ENCODE results near the gene FLNC.

Gene FLNC

DNA sequence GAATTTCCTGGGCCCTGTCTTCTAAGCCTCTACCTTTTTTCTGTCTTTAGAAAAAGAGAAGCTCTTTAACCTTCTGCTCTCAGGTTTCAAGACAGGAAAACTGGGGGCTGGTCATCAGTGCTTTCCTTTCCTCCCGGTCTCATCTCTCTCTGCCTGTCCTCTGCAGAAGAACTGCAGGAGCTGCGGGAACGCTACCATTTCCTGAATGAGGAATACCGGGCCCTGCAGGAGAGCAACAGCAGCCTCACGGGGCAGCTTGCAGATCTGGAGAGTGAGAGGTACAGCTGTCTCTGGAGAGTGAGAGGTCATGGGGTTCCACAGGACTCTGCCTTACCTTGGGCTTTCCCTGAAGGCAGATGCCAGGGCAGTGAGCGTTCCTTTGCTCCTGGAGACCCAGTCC lies 25.7 kb upstream of the FLNC start:
- DNase-seq: no peak

GRCh38 chr7:128805225-128805624 lies 25.0 kb upstream of the FLNC start:
- no peak for DNase-seq

DNA sequence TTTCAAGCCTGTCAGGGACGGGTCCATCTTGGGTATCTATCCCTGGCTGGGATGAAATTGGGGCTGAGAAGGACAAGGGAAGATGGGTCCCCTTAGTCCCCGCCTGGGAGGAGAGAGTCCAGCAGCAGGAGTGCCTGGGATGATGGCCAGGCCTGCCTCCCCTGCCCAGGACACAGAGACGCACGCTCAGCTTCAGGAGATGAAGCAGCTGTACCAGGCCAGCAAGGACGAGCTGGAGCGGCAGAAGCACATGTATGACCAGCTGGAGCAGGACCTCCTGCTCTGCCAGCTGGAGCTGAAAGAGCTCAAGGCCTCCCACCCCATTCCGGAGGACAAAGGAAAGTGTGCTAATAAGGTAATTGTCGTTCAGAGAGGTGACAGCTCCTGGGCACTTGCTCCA lies 23.0 kb upstream of the FLNC start:
- DNase-seq: no peak

DNA sequence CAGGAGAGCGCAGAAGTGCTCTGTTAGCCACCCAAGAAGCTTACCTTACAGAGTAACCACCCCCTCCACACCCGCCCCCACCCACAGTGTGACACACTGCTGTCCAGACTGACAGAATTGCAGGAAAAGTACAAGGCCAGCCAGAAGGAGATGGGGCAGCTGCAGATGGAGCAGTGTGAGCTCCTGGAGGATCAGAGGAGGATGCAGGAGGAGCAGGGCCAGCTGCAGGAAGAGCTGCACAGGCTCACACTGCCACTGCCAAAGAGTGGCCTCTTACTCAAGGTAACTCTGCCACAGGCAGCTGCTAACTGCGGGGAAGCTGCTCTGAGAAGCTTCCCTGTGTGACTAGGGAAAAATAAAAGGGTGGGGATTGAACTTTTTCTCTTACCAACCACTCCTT lies 20.8 kb upstream of the FLNC start:
- DNase-seq: no peak

DNA sequence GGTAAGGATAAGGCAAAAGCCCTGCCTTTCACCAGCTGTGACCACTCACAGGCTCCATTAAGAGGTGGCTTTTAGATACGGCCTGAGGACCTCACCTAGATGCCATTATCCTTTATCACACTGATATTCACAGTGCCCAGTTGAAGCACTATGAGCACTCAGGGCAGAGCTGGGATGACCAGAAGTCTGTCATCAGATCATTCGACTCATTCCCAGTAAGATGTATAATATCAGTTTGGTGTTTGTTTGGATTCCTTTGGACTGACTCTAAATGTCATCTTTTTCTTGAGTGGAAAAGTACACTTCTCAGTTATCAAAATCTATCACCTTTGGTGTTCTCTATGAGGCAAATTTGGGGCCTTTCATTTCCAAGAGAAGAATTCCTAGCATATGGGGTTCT lies 19.7 kb upstream of the FLNC start:
- no peak for DNase-seq

- no peak for DNase-seq
These were observed 19.2 kb upstream of the FLNC start for GRCh38 chr7:128810997-128811396.

DNA sequence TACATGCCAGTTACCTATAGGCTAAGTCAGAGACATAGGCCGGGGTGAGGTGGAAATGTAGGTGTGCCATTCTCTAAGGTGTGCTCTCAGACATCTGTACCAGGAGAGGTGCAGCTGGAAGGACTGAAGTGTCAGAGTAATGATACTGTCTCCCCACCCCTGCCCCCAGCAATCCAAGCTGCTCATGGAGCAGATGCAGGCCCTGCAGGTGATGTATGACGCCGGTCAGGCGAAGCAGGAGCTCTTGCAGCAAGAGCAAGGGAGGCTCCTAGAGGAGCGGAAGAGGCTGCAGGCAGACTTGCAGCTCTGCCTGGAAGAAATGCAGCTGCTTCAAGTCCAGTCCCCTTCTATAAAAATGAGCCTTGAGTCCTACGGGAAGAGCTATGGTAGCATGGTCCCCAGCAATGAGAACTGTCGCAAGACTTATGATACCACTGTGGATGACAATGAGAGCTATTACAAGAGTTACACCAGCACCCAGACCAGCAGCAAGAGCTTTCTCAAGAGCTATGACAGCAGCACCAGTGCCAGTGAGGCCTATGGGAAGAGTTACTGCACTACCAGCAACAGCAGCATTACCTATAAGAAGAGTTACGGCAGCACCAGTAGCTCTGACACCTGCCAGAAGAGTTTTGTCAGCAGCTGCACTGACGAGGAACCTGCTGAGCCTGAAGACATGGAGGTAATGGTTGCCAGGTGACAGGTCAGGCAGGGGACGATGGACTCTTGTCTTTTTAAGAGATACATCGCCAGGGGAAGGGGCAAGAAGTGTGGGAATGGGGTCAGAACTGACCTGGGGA lies 18.4 kb upstream of the FLNC start:
- no peak for DNase-seq

GRCh38 chr7:128812514-128813168 lies 17.6 kb upstream of the FLNC start:
- DNase-seq: no peak

- no peak for DNase-seq
These were observed 15.7 kb upstream of the FLNC start for GRCh38 chr7:128814499-128814898.

- no peak for DNase-seq
These were observed 14.8 kb upstream of the FLNC start for GRCh38 chr7:128815289-128815942.

DNA sequence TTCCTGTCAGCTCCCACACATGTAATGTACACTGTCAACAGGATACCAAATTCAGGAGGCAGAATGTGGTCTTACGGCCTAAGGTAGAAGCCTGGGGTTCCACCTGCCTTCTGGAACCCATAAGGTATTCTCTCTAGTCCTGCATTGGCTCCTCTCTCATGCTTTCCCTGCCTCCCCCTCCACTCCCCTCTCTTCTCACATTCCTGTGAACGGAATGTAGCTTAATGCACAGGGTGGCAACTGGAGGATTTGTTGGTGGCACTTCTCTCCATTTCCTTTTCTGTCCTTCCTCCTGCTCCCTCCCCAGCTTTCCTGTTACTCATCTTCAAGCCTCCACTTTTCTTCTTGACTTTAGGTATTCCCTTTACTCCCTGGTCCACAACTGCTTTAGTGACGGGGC lies 11.5 kb upstream of the FLNC start:
- DNase-seq: no peak

DNA sequence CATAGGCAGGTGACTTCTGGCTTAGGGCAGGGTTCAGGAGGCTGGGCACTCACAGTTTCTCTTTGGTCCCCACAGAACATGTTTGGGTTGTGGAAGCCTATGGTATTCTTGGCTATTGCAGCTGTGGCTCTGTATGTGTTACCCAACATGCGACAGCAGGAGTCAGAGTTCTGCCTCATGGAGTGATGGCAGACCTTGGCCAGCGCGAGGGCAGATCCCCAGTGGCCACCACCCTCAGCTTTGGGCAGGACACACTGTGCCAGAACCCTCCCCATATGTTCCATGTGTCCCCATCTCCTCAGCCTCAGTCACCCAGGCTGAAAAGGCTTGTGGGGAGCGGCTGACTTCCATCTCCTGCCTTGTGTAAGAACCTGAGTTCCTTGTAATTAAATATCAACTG lies 8.5 kb upstream of the FLNC start:
- no peak for DNase-seq

DNA sequence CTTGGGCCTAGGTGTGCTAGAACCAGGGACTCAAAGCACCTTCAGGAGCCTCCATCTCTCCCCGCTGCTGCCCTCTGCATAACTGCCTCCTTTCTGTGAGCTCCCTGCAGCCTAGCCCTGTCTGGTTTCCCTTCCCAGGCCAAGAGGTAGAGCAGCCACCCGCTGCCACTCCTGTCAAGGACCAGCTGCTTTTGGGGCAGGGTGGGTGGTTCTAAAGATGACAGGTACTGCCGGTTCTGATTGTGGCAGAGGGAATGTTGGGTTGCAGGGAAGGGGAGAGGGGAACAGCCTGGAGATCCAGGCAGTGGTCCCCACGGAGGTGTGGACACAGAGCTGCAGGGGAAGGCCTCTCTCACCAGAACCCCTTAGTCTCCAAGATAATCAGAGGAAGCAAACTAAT lies 3.7 kb upstream of the FLNC start:
- no peak for DNase-seq

DNA sequence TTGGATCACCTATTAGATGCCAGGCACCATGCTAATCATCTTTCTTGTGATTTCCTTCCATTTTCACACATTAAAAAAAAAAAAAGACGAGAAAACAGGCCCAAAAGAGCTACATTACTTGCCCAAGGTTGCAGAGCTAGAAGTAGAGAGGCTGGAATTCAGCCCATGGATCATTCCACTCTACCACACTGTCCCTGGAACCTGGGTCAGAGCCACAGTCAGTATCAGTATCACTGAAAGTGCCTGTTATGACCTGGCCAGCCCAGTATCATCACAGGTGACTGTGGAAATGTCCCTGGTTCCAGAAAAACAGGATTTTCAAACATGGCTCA lies 3.3 kb upstream of the FLNC start:
- DNase-seq: no peak

GRCh38 chr7:128827248-128827958 lies 2.8 kb upstream of the FLNC start:
- peak; percentile 79 for DNase-seq

GRCh38 chr7:128827971-128828711 lies 2.1 kb upstream of the FLNC start:
- peak; percentile 84 for DNase-seq

- peak; percentile 77 for DNase-seq
These were observed 627 bp upstream of the FLNC start for GRCh38 chr7:128829391-128830166.

- peak; percentile 84 for DNase-seq
These were observed 1.2 kb downstream of the FLNC start for GRCh38 chr7:128831178-128831993.

- peak; percentile 43 for DNase-seq
These were observed 2.0 kb downstream of the FLNC start for GRCh38 chr7:128831994-128832879.

DNA sequence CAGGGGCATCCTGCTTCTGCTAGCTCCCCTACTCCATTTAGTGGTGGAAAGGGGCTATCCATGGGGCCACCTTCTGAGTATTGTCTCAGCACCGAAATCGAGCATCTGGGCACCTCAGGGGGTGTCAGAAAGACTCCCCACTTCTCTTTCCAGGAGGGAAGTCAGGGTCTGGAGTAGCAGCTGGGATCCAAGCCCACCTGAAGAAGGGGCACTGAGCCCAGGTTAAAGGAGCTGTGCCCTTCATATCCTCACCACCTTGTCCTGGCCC lies 2.6 kb downstream of the FLNC start:
- DNase-seq: no peak

Data from fibroblast of skin of abdomen (primary cell).